H1 (cell line): ENCODE data around the gene RAD18. TPM values are rescaled to one million over a fixed set of nuclear protein-coding genes. Genes with fewer than 3 reads are reported as not detected.

Experiments used
- CTCF ChIA-PET: fragments of 300-600 bp; sonication (Branson Sonifier 250); formaldehyde crosslinking; loops from one replicate; lab custom pipeline; 2021; ENCODE audit not compliant: partially characterized antibody; lab: Charles Lee
- POLR2A ChIA-PET: fragments of 300-600 bp; sonication (Branson Sonifier 250); formaldehyde crosslinking; loops from one replicate; lab custom pipeline; 2021; ENCODE audit warnings: inconsistent platforms; ENCODE audit not compliant: partially characterized antibody; lab: Charles Lee
- DNase-seq, 2 experiments: peaks; one replicate each; pipeline versions ENCODE4 v3.0.0 to v3.0.0-alpha.2; 2010 to 2022; ENCODE audit warnings: low spot score in 2 of 2, low read depth in 1 of 2, mixed read lengths in 1 of 2
- FAIRE-seq: peaks from 2 replicates; lab custom pipeline; 2011; peaks lifted over from hg19 to GRCh38; lab: Jason Lieb, UNC
- H2AFZ ChIP-seq: 2 replicates; pipeline ENCODE4 v1.8.1; 2012; ENCODE audit warnings: low read length, inconsistent platforms
- H2AK5ac ChIP-seq: 2 replicates; pipeline ENCODE4 v1.6.1; 2013; ENCODE audit warnings: low read depth, low read length
- H2BK120ac ChIP-seq: replicated peaks from 2 replicates; pipeline ENCODE3; 2013; ENCODE audit warnings: low read depth, low read length, inconsistent platforms
- H2BK12ac ChIP-seq: 2 replicates; pipeline ENCODE4 v1.6.1; 2013; ENCODE audit warnings: low read depth, low read length
- H2BK15ac ChIP-seq: 2 replicates; pipeline ENCODE4 v1.6.1; 2013; ENCODE audit warnings: low read length
- H2BK20ac ChIP-seq: 2 replicates; pipeline ENCODE4 v1.6.1; 2013; ENCODE audit warnings: low read length
- H2BK5ac ChIP-seq: 2 replicates; pipeline ENCODE4 v1.6.1; 2013; ENCODE audit warnings: low read depth, low read length
- H3K14ac ChIP-seq: 2 replicates; pipeline ENCODE4 v1.6.1; 2013; ENCODE audit warnings: inconsistent platforms; ENCODE audit not compliant: insufficient read length
- H3K18ac ChIP-seq: 2 replicates; pipeline ENCODE4 v1.6.1; 2013; ENCODE audit warnings: low read length; ENCODE audit errors: extremely low read depth
- H3K23ac ChIP-seq: 2 replicates; pipeline ENCODE4 v1.6.1; 2013; ENCODE audit warnings: inconsistent platforms; ENCODE audit not compliant: insufficient read length
- H3K23me2 ChIP-seq: 2 replicates; pipeline ENCODE4 v1.6.1; 2013; ENCODE audit warnings: low read depth, low read length
- H3K27ac ChIP-seq: 2 replicates; pipeline ENCODE4 v1.6.1; 2011; ENCODE audit warnings: low read depth, low read length, inconsistent platforms
- H3K27me3 ChIP-seq, 4 experiments: replicated peaks in 1 of 4; 1 replicate in 1 of 4; 2 replicates in 3 of 4; pipeline versions ENCODE4 v1.6.1 to v1.8.1; 2011 to 2013; ENCODE audit warnings: low read length in 3 of 4, mild to moderate bottlenecking in 3 of 4, inconsistent platforms in 2 of 4, mixed read lengths in 2 of 4, moderate library complexity in 1 of 4; ENCODE audit not compliant: control insufficient read depth in 3 of 4, insufficient read depth in 3 of 4; ENCODE audit errors: extremely low read depth in 1 of 4
- H3K36me3 ChIP-seq, 4 experiments: 2 replicates each; pipeline versions ENCODE4 v1.6.1 to v1.8.1; 2011 to 2013; ENCODE audit warnings: mild to moderate bottlenecking in 4 of 4, low read length in 3 of 4, moderate library complexity in 2 of 4, control low read depth in 1 of 4, inconsistent platforms in 1 of 4; ENCODE audit not compliant: insufficient read depth in 4 of 4, control insufficient read depth in 2 of 4
- H3K4ac ChIP-seq: replicated peaks from 2 replicates; pipeline ENCODE3; 2013; ENCODE audit warnings: low read length, low read depth, mixed read lengths, inconsistent platforms; ENCODE audit not compliant: insufficient read length
- H3K4me1 ChIP-seq, 4 experiments: replicated peaks in 1 of 4; 1 replicate in 1 of 4; 2 replicates in 3 of 4; pipeline versions ENCODE4 v1.6.1 to v1.8.1; 2011 to 2013; ENCODE audit warnings: low read length in 3 of 4, inconsistent platforms in 2 of 4, mixed read lengths in 1 of 4; ENCODE audit not compliant: insufficient read depth in 4 of 4, control insufficient read depth in 3 of 4
- H3K4me2 ChIP-seq, 2 experiments: 2 replicates each; pipeline versions ENCODE4 v1.6.1 to v1.8.1; 2011 to 2013; ENCODE audit warnings: low read depth in 2 of 2, low read length in 2 of 2, control low read depth in 1 of 2, inconsistent platforms in 1 of 2, mild to moderate bottlenecking in 1 of 2; ENCODE audit not compliant: insufficient read depth in 1 of 2
- H3K4me3 ChIP-seq, 4 experiments: fragments of 200-600, 300-600 bp in 1 of 4; sonication (generic), shearing (Covaris generic), sonication (Bioruptor Twin) in 1 of 4; 2 replicates each; pipeline versions ENCODE4 v1.5.1 to v1.8.1; 2011 to 2016; ENCODE audit warnings: low read length in 4 of 4, low read depth in 3 of 4, control low read depth in 2 of 4, inconsistent platforms in 2 of 4, mild to moderate bottlenecking in 2 of 4, mixed read lengths in 1 of 4, moderate library complexity in 1 of 4; ENCODE audit not compliant: insufficient read depth in 2 of 4; ENCODE audit errors: extremely low read depth in 1 of 4
- H3K56ac ChIP-seq: replicated peaks from 2 replicates; pipeline ENCODE3; 2013; ENCODE audit warnings: low read depth, mild to moderate bottlenecking, mixed read lengths, low read length, inconsistent platforms; ENCODE audit not compliant: insufficient read length
- H3K79me1 ChIP-seq: 2 replicates; pipeline ENCODE4 v1.6.1; 2013; ENCODE audit warnings: low read depth, low read length, control low read depth
- H3K79me2 ChIP-seq, 2 experiments: 2 replicates each; pipeline versions ENCODE4 v1.6.1 to v1.8.1; 2012 to 2013; ENCODE audit warnings: low read length in 2 of 2, mild to moderate bottlenecking in 2 of 2, inconsistent platforms in 1 of 2; ENCODE audit not compliant: insufficient read depth in 2 of 2, control insufficient read depth in 1 of 2
- H3K9ac ChIP-seq, 4 experiments: replicated peaks in 1 of 4; 1 replicate in 1 of 4; 2 replicates in 3 of 4; pipeline versions ENCODE4 v1.6.1 to v1.8.1; 2011 to 2013; ENCODE audit warnings: low read depth in 3 of 4, low read length in 3 of 4, control low read depth in 2 of 4, mild to moderate bottlenecking in 2 of 4, moderate library complexity in 2 of 4, inconsistent platforms in 1 of 4; ENCODE audit errors: extremely low read depth in 1 of 4
- H3K9me3 ChIP-seq, 2 experiments: 2 replicates each; pipeline versions ENCODE4 v1.6.1 to v1.8.1; 2012 to 2013; ENCODE audit warnings: mild to moderate bottlenecking in 2 of 2, moderate library complexity in 2 of 2, control low read depth in 1 of 2, inconsistent platforms in 1 of 2, low read depth in 1 of 2, low read length in 1 of 2, mixed read lengths in 1 of 2; ENCODE audit not compliant: insufficient read depth in 2 of 2
- H4K20me1 ChIP-seq, 2 experiments: replicated peaks in 1 of 2; 2 replicates each; pipeline versions ENCODE3 to v1.8.1; 2011 to 2013; ENCODE audit warnings: inconsistent platforms in 2 of 2, low read length in 2 of 2, mild to moderate bottlenecking in 1 of 2; ENCODE audit not compliant: insufficient read depth in 2 of 2, control insufficient read depth in 1 of 2
- H4K5ac ChIP-seq: 2 replicates; pipeline ENCODE4 v1.6.1; 2013; ENCODE audit warnings: low read length, low read depth, mixed read lengths, inconsistent platforms; ENCODE audit not compliant: insufficient read length
- H4K8ac ChIP-seq: 2 replicates; pipeline ENCODE4 v1.8.0; 2013; ENCODE audit warnings: mild to moderate bottlenecking, moderate library complexity, low read length, inconsistent platforms; ENCODE audit not compliant: insufficient read depth; ENCODE audit errors: extremely low read depth
- H4K91ac ChIP-seq: replicated peaks from 2 replicates; pipeline ENCODE3; 2013; ENCODE audit warnings: low read length, mixed read lengths, inconsistent platforms; ENCODE audit not compliant: insufficient read length
- CEBPB ChIP-seq: IDR thresholded peaks from 2 replicates; pipeline ENCODE4 v1.6.1; 2012; ENCODE audit warnings: low read depth, low read length
- KDM5A ChIP-seq: fragments of 200-600 bp; IDR thresholded peaks from 2 replicates; pipeline ENCODE4 v1.7.1; 2012; ENCODE audit warnings: mild to moderate bottlenecking, low read length, inconsistent platforms, mixed read lengths
- SP4 ChIP-seq: IDR thresholded peaks from 2 replicates; pipeline ENCODE4 v1.6.1; 2012; ENCODE audit warnings: low read length, inconsistent platforms
- YY1 ChIP-seq: IDR thresholded peaks from 2 replicates; pipeline ENCODE4 v1.6.1; 2011; ENCODE audit warnings: low read depth, mild to moderate bottlenecking, low read length
- WGBS, 2 experiments: shearing (Covaris generic) in 1 of 2; methylation state at CpG; one replicate each; pipeline versions ENCODE4 v1.1.6 to v1.1.7; 2013 to 2015; ENCODE audit warnings: low lambda C conversion rate in 2 of 2, mixed read lengths in 2 of 2, inconsistent platforms in 1 of 2, low coverage in 1 of 2, missing lambda C conversion rate in 1 of 2; ENCODE audit not compliant: insufficient replicate concordance in 2 of 2, insufficient coverage in 1 of 2, insufficient read length in 1 of 2; ENCODE audit errors: extremely low coverage in 1 of 2, missing lambda C conversion rate in 1 of 2; 5-methylcytosine and 5-hydroxymethylcytosine counted together
- polyA plus RNA-seq, 7 experiments: library from polyadenylated mRNA; depleted of rRNA in 3 of 7; stranded (reverse) in 5 of 7; unstranded in 2 of 7; fragments of >200 nt in 5 of 7; fragments of 200-250 nt in 2 of 7; gene quantifications; 1 replicate in 5 of 7; 2 replicates in 1 of 7; 4 replicates in 1 of 7; pipeline versions ENCODE4 v1.2.1 to v1.2.3, GENCODE V29; 2011 to 2013; ENCODE audit warnings: missing spikeins in 2 of 7, mixed read lengths in 2 of 7
- total RNA-seq: library from RNA; stranded (reverse); fragmentation: NEBNext Ultra II Directional; extraction: Animal tissue kit (Norgen Biotek cat#: 25700); gene quantifications from 2 replicates; pipeline ENCODE4 v1.2.1, GENCODE V29; 2021
- TF ChIP-seq, protein P1 (sequence below): IDR thresholded peaks from 2 replicates; pipeline ENCODE4 v1.6.1; 2012; ENCODE audit warnings: inconsistent platforms

The RAD18 gene
- total and polyA plus RNA-seq, 2 of the 8 experiments (the other 6 are each of a cell fraction or from before 2014, with no cell fraction given), result 13.0 to 23.2 TPM

DNA sequence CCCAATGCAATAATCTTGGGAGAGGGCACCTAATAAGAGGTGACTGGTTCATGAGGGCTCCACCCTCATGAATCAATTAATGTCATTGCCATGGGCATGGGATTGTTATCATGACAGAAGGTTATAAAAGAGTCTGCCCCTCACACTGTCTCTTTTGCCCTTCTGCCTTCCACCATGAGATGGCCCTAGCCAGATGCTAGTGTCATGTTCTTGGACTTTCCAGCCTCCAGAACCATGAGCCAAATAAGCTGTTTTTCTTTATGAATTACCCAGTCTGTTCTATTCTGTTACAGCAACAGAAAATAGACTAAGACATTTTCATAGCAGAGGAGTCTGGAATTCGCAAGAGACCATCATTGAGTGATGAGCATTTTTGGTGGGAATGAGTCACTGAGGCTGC lies 16.0 kb upstream of the RAD18 start:
- no peak overlapping the region for H2AFZ ChIP-seq
- no peak overlapping the region for H4K5ac ChIP-seq
- no peak overlapping the region for H3K27ac ChIP-seq
- no peak overlapping the region for H3K18ac ChIP-seq
- H3K23ac ChIP-seq, result no peak overlapping the region
- DNase-seq, result no peak
- no peaks in the 10 kb centered on the region for H3K79me2 ChIP-seq
- H4K91ac ChIP-seq, result no peak overlapping the region
- H2AK5ac ChIP-seq, result no peak overlapping the region
- H3K14ac ChIP-seq, result no peak overlapping the region
- POLR2A ChIA-PET, result no interaction called here
- H3K4me2 ChIP-seq, result no peak overlapping the region
- no peak overlapping the region for H2BK15ac ChIP-seq
- H3K9ac ChIP-seq, result no peak overlapping the region
- peaks cover 0 to 6% (median 3%) of the 10 kb centered on the region in 4 experiments; a peak in 4 of 7 replicates for H3K4me1 ChIP-seq
- H2BK20ac ChIP-seq, result no peak overlapping the region
- no peak overlapping the region for H2BK120ac ChIP-seq
- H3K4me3 ChIP-seq, result no peak overlapping the region
- FAIRE-seq, result no peak
- TF ChIP-seq SP4 (no peak), KDM5A (no peak), YY1 (no peak), CEBPB (no peak)
- TF ChIP-seq, protein P1, sequence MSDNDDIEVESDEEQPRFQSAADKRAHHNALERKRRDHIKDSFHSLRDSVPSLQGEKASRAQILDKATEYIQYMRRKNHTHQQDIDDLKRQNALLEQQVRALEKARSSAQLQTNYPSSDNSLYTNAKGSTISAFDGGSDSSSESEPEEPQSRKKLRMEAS, result no peak
- TF ChIP-seq, all 59 proteins: peak for 0
- WGBS, 2 experiments, result 90% methylated on average over 1 of the region's 1 CpG; no CpG with 5 or more reads in 1 of the 2 experiments
- no peak overlapping the region for H2BK12ac ChIP-seq
- no peaks in the 10 kb centered on the region for H3K9me3 ChIP-seq
- no peak overlapping the region for H3K56ac ChIP-seq
- H4K8ac ChIP-seq, result no peak overlapping the region
- H3K36me3 ChIP-seq, result no peaks in the 10 kb centered on the region
- H3K27me3 ChIP-seq, result no peaks in the 10 kb centered on the region
- no peaks in the 10 kb centered on the region for H4K20me1 ChIP-seq
- H3K23me2 ChIP-seq, result no peaks in the 10 kb centered on the region
- H2BK5ac ChIP-seq, result no peak overlapping the region
- CTCF ChIA-PET, result interaction anchor here (0.6 to 13.2 kb wide), 8 partner anchors 7 to 132 kb away, joined by 3 to 176 read pairs (median 6); no protein-coding TSS in a partner anchor
- H3K4ac ChIP-seq, result no peak overlapping the region
- H3K79me1 ChIP-seq, result no peaks in the 10 kb centered on the region
